NCI-H2196 treated with DMSO at 0.1 percent for 48 hours (cell line): Measurements from ENCODE around the gene SERPINA12.

Experiments
- DNase-seq: peaks from one replicate; lab custom pipeline; 2025; ENCODE audit not compliant: unreplicated experiment; lab: John Stamatoyannopoulos, UW

SERPINA12 gene, protein sequence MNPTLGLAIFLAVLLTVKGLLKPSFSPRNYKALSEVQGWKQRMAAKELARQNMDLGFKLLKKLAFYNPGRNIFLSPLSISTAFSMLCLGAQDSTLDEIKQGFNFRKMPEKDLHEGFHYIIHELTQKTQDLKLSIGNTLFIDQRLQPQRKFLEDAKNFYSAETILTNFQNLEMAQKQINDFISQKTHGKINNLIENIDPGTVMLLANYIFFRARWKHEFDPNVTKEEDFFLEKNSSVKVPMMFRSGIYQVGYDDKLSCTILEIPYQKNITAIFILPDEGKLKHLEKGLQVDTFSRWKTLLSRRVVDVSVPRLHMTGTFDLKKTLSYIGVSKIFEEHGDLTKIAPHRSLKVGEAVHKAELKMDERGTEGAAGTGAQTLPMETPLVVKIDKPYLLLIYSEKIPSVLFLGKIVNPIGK

DNA sequence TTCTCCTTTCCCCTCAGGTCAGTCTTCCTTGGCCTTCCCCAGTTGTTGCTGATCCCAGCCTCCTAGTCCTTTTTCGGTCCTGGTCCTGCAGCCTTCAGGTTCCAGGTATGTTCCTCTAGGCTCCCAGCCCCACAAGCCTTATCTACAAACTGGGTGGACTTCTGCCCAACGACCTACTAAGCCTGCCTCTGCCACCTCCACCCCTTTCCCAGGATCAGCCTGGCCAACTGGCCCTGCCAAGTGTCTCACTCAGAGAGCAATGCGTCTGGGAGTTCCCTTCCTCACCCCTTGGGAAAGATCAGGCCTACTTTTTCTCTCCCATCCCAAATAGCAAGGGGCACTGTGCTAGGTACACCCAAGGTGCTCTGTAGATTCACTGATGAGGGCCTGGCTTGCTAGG lies at the start of gene SERPINA12:
TSS of gene SERPINA12 (minus strand) at position 114 of the 400 bp plus-strand sequence. CDS start 11,072 bp downstream, outside the sequence.
- DNase-seq = no peak

DNA sequence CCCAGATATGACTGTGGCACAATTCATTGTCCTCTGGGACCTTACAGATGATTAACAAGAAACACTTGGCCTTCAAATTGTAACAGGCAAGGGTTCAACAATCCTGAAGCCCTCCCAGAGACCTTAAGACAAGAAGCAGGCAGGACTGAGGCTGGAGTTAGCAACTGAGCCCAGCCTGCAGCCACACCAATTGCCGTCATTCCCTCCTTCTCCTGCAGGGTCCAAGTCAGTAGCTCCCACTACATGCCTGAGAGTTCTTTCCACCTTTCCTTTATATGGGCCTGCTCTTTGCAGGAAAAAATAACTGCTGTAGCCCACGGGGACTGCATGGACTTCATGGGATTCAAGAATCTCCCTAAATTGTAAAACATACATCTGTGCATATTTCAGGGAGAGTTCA lies 49.6 kb upstream of the SERPINA12 start:
- DNase-seq = no peak

DNA sequence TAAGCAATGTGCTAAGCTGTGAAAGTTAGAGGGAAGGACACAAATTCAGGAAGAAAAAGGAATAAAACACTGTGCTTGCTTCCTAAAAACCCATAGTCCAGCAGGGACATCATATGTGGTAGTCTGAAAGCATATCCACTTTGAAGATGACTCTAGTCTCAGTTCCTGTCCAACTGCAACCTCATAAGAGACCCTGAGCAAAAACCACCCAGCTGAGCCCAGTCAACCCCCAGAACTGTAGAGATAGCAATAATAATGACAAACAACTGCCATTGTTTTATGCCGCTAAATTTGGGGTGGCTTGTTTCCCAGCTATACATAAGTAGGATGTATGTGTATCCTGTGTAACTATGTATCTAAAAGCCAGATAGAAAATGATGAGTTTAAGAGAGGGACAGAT lies 48.1 kb upstream of the SERPINA12 start:
- no peak for DNase-seq

DNA sequence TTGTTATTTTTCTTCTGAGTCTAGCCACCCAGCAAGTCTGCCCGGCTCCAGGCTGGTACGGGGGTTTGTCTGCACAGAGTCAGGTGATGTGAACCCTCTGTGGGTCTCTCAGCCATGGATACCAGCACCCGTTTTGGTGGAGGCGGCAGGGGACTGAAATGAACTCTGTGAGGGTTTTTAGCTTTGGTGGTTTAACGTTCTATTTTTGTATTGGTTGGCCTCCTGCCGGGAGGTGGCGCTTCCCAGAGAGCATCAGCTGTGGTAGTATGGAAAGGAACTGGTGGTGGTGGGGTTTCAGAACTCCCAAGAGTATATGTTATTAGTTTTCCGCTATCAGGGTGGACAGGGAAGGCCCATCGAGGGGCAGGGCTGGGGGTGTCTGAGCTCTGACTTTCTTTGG lies 46.7 kb upstream of the SERPINA12 start:
- no peak for DNase-seq

DNA sequence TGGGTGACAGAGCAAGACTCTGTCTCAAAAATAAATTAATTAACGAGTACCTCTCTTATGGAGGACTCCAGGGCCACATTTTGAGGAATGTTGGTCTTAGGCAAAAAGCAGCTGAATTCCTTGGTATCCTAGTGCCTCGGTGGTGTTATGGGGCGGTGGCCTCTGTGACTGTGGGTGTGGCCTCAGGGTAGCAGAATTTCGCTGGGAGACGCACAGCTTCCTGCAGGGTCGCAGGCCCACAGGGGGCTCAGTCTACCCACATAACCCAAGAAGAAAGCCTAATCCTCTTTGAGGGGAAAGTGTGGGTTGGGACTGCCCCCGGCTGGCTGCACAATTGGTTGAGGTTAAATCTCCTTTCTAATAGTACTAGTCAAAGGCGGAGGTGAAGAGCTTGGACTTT lies 40.8 kb upstream of the SERPINA12 start:
- DNase-seq = no peak

DNA sequence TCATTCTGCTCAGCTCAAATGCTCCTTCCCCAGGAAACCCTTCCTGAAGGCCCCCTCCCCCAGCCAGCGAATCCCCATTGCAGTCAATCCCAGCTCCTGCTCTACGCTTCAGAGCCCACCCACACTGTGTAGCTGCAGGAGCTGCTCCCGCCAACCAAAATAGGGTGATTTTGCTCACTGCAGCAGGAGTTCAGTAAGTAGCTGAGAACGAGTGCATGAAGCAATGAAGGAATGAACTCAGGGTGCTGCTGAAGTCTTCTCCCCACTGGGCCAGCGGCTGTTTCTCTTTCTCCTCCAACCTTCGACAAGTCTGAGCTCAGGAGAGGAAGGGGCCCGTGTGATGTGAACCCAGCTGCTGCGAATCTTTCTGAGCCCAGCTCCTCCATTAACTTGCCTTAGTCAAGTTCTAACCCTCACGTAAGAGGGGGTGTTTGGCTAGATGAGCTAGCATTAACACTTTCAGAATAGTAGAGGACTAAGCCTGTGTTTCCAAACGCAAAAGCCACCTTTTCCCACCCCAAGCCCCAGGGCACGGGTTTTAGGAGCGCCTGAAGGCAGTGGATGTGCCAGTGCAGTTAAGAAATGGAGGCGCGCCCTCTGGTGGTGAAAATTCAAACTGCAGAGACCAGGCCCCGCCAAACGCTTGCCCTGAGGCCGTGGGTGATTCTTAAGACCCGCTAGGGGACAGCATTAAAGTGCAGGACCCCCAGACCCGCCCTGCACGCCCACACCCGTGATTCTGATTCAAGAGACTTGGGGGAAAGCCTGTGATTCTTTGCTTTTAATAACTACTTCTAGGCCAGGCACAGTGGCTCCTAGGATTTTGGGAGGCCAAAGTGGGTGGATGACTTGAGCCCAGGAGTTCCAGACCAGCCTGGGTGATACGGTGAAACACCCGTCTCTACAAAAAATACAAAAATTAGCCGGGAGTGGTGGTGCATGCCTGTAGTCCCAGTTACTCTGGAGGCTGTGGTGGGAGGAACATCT lies 40.0 kb upstream of the SERPINA12 start:
- no peak for DNase-seq

DNA sequence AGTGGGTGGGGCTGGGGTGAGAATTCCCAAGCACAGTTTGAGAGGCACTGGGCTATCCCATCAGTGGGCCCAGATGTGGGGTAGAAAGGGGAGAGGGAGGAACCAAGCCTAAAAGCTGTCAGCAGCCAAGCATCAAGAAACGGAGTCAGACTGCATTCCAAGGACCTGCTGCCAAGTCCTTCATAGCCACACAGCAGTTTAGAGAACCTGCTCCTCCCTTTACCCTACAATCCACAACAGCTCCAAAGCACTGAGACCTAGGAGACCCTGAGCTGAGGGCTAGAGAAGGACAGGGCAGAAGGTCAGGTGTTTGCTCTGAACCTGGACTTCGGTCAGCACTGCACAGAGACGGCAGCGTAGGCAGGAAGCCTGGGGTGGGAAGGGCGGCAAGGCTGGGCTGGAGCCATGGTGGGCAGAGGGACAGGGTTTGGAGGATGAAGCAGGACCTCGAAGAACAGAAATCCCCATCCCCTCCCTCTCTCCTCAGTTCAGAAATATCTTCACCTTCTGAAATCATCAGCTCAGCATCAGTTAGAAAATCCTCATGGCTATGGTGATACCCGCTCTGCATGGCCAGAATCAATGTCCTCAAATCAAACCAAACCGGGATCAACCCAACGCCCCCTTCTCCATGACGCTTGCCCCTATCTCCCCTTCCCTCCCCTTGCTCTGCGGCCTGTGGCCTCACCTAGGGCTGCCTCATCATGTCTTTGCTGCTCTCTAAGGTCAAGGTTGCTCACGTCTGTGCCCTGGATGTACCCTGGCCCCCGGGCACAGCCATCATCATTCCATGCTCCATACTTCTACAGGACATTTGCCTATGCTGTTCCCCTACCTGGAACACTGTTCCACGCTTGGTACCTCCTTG lies 39.1 kb upstream of the SERPINA12 start:
- no peak for DNase-seq

DNA sequence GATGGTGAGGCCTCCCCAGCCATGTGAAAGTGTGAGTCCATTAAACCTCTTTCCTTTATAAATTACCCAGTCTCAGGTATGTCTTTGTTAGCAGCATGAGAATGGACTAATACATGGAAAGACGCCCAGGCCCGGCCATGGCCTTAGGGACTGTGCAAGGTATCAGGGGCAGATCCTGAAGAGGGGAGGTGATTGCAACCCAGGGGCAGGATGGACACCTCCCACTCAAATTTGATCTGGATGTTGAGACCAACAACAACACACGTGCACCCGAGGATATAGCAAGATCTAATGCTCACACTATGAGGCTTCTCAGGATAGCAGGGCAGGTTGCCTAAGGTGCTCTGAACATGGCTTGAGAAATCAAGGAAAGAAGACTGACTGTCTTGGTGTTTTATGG lies 38.5 kb upstream of the SERPINA12 start:
- no peak for DNase-seq

DNA sequence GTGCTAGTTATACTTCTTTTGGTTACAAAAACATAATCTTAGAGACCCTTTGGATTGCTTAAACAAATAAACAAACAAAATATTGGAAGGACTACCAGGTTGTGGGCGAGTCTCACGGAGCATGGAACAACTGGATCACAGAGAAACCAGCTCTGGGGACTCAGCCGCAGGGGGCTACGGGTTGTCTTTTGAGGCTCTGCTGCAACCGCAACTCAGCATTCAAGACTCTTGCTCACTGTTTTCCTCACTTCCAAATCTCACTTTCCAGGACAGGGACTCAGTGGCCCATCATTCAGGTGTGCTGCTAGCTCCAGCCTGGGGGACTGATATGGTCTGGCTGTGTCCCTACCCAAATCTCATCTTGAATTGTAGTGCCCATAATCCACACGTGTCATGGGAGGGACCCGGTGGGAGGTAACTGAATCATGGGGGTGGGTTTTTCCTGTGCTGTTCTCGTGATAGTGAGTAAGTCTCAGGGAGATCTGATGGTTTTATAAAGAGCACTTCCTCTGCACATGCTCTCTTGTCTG lies 37.9 kb upstream of the SERPINA12 start:
- no peak for DNase-seq

DNA sequence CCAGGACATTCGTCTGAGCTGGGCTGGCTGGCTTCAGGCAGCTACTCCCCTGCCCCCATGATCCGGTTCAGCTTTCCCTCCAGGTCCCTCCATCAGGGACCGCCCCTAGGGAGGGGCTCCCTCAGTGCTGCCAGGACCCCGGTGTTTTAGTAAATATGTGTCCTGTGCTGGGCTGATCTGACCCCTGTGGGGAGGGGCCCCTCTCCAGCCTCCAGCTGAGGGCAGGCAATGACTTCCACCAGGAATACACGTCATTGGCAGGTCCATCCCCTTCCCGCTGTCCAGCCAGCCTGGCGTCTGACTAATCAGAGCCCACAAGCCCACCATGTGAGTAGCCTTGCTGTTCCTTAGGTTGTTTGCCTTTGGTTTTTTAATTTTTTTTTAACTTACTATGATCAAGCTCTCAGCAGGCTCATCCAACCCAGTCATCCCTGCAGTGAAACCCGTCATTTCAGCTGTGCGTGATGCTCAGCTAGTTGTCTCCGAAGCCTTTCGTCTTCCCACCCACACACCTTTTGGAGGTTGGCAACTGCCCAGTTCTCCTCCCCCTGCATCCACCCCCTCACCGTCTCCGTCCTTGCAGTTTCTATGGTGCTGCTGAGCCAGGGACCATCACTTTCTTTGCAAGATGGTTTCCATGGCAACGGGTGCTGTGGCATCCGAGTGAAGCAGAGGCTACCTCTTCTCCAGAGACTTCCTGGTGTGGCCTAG lies 36.0 kb upstream of the SERPINA12 start:
- DNase-seq = no peak

DNA sequence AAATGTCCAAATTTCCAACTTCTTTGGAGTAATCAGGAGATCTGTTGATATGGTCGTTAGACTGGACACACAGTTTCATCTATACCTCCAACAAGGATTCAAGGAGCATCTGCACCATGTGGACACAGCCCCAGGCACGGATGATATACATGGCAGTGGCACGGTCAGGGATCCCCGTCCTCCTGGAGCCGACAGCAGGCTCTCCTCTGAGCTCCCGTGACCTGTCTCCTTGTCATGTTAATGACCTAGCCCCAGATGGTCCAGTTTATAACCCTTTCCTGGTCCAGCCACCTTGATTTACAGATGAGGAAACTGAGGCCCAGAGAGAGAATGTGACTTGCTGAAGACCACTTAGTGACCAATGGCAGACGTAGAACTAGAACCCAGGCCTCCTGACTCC lies 35.5 kb upstream of the SERPINA12 start:
- no peak for DNase-seq

DNA sequence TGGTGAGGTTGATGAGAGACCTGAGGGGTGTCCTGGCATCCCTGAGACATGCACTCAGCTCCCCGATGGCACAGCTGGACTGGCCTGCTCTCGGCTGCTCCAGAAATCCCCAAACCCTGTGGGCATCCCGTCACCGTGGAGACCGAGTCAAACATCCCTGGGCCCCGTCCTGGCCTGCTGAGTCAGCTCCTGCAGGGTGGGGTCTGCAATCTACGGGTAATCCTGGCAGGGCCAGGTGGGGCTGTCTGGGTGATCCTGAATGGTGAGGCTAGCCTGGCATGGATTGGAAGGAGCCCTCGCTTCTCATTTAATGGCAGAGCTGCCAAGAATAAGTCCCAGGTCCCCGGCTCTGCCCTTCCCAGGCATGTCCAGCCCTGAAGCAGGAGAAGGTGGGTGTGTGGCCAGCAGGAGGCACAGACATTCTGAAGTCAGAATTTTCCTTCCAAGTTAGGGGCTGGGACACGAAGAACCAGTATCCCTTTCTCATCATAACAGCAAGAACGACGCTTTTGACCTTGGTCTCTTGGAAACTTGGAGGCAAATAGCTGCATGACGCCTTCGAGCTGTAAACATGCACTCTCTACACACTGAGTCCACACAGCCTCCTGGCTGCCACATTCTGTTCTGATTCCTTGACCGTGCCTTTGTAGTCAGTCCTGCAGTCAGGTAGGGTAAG lies 34.3 kb upstream of the SERPINA12 start:
- no peak for DNase-seq

DNA sequence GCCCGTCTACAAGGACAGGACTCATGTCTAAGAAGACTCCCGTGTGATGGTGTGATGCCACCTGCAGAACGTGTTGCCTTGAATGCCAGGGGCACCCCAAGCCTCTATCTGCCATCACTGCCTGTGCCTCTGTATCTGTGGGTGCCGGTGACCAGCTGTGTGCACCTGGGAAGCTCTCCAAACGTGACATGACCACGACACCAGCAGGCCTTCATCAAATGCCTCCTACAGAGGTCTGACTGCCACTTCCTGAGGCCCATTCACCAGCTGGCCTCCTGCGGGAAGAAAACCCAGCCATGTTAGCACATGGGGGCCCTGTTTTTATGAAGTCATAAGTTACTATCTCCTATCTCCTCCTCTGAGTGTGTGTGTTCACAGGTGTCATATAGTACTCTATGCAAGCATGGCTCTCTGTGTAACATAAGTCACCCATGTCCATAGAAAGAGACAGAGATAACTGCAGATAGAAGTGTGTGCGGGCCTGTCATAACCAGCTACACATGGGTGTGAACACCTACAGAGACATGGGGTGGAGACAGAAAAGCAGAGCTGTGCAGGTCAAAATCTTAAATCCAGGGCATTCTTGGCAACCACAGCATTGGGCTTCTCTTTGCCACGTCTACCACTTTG lies 33.7 kb upstream of the SERPINA12 start:
- no peak for DNase-seq

DNA sequence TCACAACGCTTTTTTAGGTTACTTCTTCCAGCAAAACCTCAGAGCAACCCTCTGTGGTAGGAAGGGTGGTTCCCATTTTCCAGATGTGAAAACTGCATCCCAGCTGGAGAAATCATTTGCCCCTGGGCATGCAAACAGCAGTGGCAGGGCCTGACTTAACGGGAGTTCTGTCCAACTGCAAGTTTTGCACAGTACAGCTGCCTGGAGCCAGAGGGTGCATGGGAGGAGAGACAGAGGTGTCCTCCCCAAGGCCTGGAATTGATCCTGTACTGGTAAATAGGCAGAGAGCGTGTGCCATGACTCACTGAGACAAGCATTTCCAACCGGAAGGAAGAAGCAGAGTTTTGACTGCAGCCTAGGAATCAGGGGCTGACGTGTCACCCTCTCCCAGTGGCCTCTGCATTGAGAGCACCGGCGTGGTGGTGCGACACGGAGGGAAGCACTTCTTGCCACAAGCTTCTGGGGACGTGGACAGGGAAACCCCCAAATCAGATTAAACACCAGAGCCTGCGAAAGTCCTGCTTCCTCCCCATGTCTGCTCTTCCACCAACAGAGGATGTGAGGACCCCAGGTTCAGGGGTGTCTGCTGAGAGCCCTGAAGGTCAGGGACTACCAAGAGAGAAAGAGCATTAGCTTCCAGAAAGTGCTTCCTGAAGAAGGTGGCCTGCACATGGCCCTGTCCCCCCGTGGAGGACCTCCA lies 33.0 kb upstream of the SERPINA12 start:
- no peak for DNase-seq

DNA sequence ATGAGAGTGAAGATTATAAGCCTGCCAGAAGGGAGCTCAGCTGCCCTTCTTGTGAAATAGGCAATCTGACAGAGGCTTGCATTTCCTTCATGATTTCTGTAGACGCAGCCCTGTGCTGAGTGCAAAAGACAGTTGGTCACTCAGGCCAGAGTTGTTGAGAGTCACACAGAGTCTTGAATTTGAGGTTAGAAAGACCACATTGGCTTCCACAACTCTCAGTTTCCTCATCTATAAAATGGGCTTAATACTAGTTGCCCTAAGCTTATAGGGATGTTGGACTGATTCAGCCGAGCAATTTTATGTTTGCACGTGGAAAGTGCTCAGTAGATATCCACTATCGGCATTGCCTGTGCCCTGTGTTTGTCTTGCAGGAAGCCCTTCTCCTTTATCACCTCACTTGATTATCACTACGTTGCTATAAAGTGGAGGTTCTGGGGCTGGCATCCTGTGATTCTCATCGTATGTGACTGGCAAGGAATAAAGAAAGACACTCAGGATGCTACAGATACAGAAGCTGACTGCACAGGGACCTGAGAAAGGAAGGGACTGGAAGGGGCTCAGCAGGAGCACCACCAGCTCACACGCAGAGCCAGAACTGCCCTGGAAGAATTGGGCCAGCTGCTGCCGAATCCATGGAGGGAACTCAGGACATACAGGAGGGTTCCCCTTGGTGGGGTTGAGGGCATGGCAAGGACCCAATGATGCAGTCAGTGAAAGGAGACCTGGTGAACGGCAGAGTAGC lies 32.1 kb upstream of the SERPINA12 start:
- DNase-seq = no peak

DNA sequence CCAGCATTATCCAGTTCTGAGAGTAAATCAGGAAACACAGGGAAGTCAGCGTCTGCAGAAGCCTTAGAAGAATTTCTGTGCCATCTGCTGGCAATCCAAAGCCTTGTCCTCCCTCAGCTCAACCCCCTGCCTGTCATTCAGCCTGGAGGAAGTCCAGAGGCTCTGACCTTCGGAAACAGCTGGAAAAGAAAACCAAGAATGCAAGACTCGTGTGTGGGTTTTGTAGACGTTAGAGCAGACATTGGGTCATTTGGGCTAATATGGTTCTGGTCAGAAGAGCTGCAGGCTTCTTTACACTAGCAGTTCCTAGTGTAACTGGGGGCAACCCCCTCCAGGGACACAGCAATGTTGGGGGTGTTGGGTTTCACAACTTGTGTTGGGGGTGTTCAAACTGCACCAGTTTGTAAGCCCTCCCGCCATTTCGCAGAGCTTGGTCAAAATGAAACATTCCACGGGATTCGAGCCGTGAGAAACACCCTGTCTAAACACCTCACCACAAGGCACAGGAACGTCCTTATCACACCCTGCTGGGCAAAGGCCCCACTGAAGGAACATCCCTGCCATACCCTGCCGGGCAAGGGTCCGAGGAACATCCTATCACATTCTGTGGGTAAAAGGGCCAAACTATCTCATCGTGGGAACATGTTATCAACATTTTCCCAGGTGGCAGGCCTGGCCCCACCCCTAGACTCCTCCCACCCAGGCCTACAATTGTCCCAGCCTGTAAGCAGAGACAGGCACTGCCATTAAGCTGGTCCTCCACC lies 30.9 kb upstream of the SERPINA12 start:
- no peak for DNase-seq

DNA sequence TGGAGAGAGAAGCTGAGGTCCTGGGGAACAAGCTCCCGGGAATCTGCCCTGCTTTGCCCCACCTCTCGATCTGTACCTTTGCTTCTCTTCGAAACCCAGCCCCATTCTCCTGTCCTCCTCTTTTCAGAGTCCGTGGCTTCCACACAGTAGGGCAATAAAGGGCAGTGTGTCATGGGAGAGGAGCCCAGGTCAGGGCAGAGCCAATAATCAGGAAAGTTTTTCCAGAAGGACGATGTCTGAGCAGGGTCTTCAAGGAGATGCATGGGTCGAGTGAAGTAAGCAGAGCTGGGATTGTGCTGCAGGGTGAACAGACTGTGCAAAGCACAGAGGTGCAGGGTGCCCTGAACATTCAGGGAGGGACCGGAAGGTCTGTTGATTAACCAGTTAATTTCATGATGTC lies 29.9 kb upstream of the SERPINA12 start:
- DNase-seq = no peak
